CD4-positive, alpha-beta T cell treated with Interleukin-17A for 4 hours (primary cell): ENCODE measurements around the gene ERCC1.

Source experiments
- DNase-seq: peaks from one replicate; pipeline ENCODE4 v3.0.0-alpha.2; 2020; ENCODE audit warnings: mixed read lengths

The ERCC1 gene

GRCh38 chr19:45358213-45358792 lies 65.4 kb downstream of the ERCC1 start:
- DNase-seq = no peak

- no peak for DNase-seq
These were observed 66.3 kb downstream of the ERCC1 start for GRCh38 chr19:45357445-45357783.
